SKM-1 (cell line): ENCODE data around the gene ENDOU.

ENCODE experiments used
- DNase-seq: peaks from one replicate; lab custom pipeline; 2025; ENCODE audit not compliant: unreplicated experiment; lab: John Stamatoyannopoulos, UW

ENDOU gene

DNA sequence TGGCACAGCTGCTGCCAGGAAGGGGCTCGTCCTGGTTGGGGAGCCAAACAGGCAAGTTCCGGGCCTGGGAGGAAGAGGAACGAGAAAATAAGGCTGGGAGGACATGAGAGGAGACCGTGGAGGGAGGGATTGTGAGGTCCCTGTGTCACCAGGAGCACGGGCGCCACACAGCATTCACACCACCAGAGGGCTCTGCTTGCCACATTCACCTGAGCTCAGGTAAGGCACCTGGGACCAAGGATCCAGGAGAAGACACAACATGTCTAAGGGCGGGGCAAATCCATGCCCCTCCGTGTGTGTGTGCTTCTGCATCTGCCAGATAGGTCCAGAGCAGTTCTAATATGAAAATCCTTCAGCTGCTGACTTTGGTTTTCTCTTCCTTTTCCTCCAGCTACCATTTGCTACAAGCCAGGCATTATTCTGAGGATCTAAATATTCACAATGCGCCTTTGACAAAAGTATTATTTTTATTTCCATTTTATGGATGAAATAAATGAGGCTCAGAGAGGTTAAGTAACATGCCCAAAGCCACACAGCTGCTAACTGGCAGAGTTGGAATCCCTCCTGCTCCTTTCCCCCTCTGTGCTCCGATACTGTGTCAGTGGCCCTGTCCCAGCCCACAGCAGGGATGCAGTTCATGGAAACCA is 18.8 kb upstream of the ENDOU start:
- no peak for DNase-seq

DNA sequence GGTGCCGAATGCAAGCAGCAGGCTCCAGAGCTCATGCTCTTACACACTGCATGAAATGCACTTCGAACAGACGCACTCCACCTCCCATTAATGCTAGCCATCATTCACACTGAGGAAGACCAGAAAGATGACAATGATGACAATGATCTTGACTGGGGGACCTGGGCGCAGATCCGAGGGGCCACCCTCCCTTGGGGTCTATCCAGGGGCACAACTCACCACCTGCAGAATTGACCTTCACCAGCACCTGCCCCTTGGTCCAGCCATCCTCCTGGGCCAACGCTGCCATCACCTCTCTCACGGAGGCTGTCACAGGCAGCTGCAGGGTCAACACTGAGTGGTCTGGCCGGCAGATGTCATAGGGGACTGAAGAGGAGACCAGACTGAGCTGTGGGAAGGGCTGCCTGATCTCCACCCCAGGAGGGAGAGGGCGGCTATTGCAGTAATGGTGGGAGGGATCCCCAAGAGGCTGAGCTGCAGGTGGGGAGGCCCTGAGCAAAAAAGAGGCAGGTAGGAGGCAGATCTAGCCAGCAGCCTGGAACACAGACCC is 18.1 kb upstream of the ENDOU start:
- no peak for DNase-seq

DNA sequence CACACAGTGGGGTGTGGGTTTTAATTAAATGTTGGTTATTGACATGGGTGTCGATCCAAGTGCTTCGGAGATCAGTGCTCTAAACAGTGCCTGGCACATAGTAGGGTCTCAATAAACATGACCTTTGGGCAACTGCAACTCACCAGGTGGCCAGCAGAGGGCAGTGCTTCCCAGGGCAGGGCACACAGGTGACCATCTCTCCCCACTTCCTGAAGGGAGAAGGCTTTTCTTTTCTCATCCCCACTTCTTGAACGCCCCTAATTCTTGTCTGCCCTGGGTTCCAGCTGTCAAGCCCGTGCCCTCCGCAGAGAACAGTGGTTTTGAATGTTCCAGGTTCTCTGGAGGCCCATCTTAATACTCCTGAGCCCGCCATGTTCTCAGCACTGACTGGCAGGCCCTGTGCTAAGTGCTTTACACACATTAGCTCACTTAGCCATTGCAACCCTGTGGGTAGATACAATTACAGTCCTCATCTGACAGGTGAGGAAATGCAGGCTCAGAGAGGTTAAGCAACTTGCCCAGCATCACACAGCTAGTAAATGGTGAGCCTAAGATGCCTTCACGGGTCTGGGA is 17.0 kb upstream of the ENDOU start:
- no peak for DNase-seq

DNA sequence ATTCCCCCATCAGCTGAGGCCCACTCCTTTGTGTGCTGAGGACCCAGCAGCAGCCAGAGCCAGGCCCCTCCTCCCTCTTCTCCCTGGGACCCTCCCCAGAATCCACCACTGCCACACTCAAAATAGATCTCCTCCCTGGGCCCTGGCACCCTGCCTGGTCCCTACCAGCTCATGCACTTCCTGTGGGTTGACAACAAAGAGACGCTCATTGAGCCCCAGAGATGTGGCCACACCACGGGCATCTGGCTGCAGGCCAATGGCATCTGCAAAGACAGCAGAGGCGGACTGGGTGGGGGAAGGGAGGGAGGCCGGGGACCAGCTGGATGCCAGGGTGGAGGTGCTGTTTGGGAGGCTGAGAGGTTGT is 16.0 kb upstream of the ENDOU start:
- no peak for DNase-seq

DNA sequence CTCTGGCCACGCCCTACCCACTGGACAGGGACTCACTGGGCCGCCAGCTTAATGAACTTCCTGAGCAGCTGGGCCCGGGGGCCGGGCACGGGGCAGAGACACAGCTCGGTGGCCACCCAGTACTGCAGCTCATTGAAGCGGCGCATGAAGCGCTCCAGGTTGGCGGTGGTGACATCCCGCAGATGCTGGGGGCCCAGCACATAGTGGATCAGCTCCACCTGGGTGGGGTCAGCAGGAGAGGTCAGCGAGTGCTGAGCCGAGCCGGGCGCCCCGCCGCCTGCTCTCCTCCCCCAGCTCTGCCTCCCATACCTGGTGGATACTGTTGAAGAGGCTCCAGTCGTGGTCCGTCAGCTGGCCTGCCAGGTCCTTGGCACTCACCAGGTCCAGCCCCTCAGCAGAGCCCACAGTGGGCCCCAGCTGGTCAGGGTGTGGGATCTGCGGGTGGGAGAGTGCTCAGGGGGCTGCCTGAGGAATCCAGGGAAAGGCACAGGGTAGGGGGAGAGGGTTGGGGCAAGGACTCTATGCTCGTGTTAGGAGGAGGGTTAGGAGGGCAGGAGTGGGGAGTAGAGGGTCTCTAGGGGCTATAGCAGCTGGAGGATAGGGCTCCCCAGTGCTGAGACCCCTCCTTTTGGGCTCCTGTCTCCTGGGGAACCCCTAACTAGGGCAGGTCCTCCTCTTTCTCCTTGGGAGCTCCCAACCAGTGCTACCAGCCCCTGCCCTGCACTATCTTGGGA is 15.5 kb upstream of the ENDOU start:
- DNase-seq, result no peak

DNA sequence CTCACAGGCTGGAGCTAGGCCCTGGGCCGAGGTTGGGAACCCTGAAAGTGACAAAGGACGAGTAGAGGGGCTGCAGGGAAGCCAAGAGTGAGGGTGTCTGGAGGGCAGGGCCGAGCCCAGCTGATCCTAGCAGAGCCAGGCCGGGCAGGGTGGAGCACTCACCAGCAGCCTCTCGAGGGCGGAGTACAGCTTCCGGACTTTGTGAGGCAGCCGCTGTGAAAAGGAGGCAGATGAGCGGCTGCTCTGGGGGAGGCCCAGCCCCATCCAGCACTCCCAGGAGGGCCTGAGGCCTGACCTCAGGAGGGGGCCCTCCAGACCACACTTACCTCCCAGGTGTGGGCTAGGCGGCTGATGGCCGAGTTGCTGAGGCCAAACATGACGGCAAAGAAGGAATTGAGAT is 14.7 kb upstream of the ENDOU start:
- no peak for DNase-seq

DNA sequence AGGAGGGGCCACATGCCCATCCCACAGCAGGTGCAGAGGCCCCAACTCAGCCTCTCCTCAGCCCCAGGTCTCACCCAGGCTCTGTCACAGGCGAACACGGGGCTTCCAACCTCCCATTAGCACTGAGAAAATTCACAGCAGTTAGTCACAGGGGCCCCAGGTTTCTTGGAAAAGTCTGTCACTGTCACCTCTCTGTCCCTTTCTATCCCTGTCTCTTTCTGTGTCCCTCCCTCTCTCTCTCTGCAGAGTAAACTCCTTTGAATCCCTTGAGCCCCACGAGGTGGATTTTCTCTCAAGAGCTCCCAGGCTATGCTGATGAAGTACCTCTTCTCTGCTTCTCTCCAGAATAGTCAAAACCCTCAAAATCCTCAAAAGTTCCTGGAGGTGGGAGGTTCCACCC is 14.0 kb upstream of the ENDOU start:
- DNase-seq, result no peak

DNA sequence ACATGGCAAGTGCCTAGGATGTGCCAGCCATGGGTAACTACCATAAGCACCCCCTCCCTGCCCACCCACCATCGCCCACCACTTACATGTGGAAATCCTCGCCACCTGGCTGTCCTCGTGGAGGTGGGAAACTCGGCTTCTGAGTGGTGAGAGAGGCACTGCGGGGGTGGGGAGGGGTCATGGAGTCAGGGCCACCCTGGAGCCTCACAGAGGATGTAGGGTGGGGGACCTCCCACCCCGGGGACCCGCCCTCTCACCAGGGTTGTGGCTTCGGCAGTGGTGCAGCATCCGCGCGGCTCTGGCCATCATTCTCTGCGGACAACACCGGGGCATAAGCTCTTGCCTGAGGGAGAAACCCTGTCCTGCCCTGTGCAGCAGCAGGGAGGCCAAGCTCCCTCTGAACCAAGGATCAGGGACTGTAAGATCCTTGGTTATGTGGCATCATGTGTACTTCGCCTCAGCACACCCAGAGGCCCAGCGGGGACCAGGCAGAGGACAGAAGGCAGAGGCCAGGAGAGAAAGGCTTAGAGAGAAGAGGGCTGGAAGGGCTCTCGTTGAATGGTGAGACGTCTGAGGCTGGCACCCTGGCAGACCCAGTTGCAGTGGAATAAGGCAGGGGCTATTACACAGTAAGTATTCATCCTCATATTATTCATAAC is 12.8 kb upstream of the ENDOU start:
- DNase-seq, result no peak

DNA sequence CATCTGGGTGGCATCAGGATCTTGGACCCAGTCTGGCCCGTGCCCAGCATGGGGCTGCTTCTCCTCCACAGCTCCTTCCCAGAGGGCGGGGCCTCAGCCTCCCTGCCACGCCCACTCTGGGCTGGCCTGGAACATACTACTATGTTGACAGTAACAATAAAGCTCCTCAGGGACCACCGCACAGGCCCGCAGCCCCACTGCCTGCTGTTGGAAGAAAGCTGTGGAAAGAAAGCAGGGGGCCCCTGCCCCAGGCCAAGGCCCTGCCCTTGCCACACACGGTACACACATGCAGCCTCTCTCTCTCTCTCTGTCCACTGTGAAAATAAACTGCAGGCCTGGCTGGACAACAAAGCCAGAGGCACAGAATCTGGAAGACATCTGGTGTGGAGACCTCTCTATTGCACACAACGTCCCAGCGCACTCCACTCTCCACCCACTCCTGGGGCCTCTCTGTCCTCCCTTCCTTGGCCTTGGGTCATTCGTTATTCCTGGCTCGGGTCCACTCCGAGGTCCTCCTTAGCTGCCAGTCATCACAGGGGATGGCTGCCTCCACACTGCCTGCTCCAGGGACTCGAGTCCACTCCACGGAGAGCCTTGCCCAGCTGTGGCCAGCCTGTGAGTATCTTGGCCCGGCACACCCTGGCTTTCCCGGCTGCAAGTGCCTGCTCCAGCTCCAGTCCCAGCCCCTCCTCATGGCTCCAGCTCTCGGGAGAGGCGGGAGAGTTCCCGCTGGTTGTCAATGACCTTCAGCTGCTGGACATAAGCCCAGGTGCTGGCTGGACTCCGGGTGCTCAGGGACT is 11.8 kb upstream of the ENDOU start:
- no peak for DNase-seq

DNA sequence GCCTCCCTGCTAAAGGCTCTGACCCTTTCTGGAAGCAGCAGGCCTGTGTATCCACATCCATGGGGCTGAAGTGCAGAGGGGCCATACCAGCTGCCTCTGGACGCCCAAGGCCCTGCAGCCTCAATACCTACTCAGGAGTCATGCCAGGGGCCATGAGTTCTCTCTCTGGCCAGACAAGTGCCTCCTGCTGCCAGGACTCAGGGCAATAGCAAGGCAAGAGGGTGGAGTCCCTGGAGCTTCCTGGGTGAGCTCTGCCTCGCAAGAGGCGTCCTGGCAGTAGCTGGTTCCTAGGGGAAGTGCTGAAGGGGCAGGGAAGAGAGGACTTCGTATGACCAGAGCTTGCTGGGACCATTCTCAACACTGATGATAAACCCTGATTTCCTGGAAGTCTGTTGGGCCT is 10.9 kb upstream of the ENDOU start:
- DNase-seq, result no peak

DNA sequence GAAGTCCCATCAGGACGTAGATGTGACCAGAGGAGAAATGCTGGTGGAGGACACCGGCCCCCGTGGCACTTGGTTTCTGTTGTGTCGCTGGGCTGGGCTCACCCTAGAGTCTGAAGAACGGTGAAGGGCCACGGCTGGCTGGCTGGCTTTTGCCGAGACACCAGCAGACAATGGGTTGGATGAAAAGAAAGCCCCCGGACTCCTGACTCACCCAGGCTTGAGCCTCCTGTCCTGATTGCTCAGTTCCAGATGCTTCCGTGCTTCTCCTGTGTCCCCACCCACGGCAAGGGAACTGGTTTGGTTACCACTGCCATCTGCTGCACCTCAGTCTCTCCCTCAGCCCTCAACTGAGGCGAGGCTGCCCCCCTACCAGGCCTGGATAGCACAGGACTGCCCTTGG is 10.4 kb upstream of the ENDOU start:
- DNase-seq, result no peak

DNA sequence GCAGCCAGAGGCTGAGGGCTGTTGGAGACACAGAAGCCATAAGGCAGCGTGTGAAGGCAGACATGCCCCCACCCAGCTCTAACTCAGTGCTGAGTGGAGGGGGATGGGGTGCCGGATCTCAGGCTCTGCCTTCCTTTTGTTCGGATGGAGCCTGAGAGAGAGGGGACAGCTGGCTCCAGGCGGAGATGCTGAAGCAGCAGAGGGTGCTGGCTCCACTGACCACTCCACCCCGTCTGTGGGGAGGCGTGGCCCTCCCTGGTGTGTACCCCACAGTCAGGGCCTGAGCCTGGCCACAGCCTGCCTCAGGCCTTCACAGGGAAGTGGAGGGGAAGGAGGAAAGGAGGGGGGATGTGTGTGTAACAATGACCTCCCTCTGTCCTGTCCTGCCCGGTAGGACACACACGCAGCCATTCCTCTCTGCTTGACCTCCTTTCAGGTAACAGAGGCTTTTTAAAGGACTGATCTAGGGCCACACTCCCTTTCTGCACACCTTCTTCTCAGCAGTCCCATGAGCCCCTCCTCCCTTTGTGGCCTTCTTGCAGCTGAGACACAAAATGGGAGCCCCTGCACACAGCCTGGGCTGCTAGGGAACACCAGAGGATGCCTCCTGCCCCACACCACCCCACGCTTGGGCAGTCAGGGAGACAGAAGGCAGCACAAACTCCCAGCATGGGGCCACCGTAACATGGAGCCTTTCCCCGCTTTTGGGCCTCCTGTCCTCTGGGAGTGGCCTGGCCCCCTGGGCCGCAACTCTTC is 9.6 kb upstream of the ENDOU start:
- DNase-seq, result no peak

DNA sequence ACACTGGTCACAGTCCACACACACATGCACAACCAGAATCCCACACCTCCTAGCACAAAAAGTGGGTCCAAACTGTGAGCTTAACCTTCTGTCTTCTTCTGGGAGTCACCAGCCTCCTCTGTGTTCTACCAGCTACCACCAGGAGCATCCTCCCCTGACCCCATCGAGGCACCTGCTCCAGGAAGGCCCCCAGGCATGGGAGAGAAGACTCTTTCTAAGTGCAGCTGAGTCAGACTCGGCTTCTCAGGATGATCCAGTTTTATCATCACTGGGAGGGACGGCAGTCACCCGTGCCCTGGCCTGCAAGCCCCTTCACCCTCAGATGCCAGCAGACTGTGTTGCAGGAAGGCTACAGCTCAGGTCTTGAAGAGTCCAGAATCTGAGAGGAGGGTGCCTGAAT is 7.9 kb upstream of the ENDOU start:
- no peak for DNase-seq

DNA sequence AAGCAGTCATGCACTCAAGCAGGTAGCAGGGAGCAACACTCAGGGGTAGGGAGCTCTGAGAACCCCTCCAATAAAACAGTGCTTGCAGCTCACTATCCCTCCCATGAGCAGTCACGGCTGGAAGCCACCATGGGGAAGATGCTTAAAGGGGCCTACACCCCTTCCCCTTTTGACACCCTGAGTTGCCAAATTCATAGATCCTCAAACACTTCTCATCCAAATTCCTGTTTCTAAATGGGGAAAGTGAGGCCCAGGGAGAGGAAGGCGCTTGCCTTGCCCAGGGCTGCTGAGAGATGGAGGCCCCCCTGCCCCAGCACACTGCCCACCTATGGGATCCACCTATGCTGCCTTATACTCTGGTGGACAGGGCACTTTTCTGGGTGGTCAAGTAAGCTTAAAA is 7.2 kb upstream of the ENDOU start:
- DNase-seq, result no peak

DNA sequence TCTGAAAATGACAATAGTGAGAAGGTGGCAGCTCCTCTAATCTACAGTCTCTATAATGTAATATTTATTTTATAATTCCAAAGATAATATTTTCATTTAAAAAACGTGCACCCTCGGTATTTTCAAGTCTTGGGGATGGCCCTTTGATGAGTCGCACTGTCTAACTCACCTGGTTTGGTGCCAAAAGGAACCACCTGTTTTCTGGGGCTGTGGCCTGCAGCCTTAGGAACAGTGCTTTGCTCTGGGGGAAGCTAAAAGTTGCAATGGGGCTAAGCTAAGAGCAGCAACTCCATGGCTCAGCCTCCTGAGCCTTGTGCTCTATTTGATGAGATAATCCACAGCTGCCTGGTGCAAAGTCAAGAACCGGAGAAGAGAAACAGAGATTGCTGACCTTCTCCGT is 6.4 kb upstream of the ENDOU start:
- DNase-seq, result no peak

DNA sequence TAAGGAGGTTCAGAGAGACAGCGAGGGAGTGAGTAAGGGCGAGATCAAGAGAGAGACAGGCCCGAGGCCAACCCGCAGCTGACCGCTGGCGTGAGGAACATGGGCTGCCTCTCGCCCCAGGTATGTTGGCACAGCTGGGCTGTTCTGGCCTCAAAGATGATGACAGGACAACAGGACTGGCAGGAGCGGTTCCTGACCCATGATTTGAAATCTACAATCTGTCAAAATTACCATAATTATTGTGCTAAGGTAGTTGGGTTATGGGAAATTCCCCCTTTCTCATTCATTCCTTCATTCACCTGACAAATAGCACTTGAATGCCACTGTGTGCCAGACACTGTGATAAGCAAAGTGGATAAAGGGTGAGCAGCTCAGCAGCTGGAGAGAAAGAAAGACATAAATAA is 5.1 kb upstream of the ENDOU start:
- DNase-seq, result no peak

DNA sequence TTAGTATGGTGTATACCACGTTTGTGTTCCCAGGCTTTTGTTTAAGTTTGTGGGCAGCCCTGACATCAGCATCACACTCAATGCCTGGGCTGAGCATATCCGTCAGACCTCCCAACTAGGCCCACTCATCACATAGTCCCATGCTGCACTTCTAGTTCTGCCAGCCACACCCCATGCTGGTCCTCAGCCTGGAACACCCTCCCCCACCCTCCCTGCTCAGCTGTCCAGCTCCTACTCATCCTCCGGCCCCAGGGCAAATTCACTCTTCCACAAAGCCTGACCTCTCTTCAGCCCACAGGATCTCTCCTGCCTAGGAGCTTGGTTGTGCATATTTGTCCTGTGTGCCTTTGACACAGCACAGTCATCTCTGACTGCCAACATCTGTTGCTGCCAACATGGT is 3.9 kb upstream of the ENDOU start:
- no peak for DNase-seq

DNA sequence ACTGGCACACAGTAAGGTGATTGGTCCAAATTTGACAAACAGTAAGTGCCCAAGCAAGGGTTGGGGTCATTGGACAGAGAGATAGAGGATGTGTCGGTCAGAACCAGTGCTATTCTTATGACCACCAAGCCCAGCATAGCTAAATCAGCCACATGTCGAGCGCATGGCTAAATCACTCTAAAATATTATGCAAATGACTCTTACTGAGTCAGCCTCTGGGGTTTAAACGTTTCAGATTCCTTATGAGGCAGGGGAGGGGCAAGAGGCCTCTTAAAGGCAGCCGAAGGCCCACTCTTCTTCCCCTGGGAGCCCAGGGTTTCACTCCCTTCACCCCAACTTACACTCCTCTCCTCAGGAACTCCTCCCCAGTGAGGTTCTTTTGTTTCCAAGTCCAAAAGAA is 603 bp upstream of the ENDOU start:
- DNase-seq, result no peak

DNA sequence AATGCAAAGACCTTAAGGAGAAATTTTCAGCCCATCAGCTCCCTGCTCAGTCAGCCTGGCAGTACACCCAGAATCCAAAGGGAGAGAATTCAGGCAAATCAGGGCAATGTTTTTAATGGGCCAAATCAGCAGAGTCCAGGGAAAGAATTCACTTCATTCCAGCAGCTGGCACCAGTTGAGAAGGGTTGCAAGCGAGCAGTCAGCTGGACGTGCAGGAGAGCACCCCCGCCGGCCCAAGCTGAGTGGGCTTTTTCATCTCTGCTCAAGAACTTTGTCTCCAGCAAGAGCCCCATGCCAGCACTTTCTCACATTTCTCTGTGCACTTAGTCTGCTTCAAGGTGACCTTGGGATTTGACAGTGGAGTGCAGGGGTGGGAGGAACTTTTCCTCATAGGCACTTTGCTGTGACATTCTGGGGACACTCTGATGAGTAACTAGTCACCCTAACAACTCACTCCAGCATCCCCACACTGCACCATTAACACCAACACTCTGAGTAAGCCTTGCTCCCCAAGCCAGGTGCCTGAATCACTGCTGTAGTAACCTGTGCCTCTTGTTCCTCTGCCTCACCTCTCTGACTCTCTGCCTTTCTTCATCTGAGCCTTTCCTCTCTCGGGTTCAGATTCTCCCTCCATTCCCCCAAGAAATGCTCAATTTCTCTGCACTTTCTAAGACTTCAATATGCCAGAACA is 2.2 kb downstream of the ENDOU start:
- no peak for DNase-seq
